IMR-90 (cell line): ENCODE data around the gene SLC38A8. TPM values are rescaled to one million over a fixed set of nuclear protein-coding genes. Genes with fewer than 3 reads are reported as not detected.

ENCODE experiments used
- ATAC-seq: fragments of 200-7000 bp; cut with Tn5 transposase; 2 replicates; pipeline ENCODE4 v1.9.1; 2020; ENCODE audit warnings: low read depth, mild to moderate bottlenecking, moderate library complexity
- BruUV-seq: library from RNA; stranded (reverse); fragments of 400-500 nt; replicated peaks from 2 replicates; lab custom pipeline; 2021; lab: Mats Ljungman, UMichigan
- CTCF ChIA-PET: fragments of 300-600 bp; formaldehyde crosslinking; extraction: SDS; loops from one replicate; lab custom pipeline; 2021; ENCODE audit warnings: antibody characterized with exemption; lab: Yijun Ruan, JAX
- POLR2A ChIA-PET: fragments of 300-600 bp; sonication (Branson Sonifier 250); formaldehyde crosslinking; loops from one replicate; lab custom pipeline; 2022; ENCODE audit warnings: antibody characterized with exemption; ENCODE audit not compliant: unreplicated experiment; lab: Charles Lee
- DNase-seq: peaks from one replicate; pipeline ENCODE4 v3.0.0; 2013
- H2AFZ ChIP-seq: replicated peaks from 2 replicates; pipeline ENCODE3; 2013; ENCODE audit warnings: low read length, mild to moderate bottlenecking; ENCODE audit not compliant: poor library complexity
- H2AK5ac ChIP-seq: 2 replicates; pipeline ENCODE4 v1.6.1; 2013; ENCODE audit warnings: low read depth, low read length, inconsistent platforms
- H2AK9ac ChIP-seq: replicated peaks from 2 replicates; pipeline ENCODE3; 2013; ENCODE audit warnings: mild to moderate bottlenecking, low read depth, low read length, moderate library complexity; ENCODE audit not compliant: poor library complexity
- H2BK120ac ChIP-seq: 2 replicates; pipeline ENCODE4 v1.6.1; 2013; ENCODE audit warnings: low read depth, low read length, inconsistent platforms
- H2BK15ac ChIP-seq: 3 replicates; pipeline ENCODE4 v1.6.1; 2013; ENCODE audit warnings: low read depth, low read length, inconsistent platforms
- H2BK20ac ChIP-seq: 2 replicates; pipeline ENCODE4 v1.6.1; 2013; ENCODE audit warnings: low read depth, mild to moderate bottlenecking, inconsistent platforms, low read length, moderate library complexity
- H2BK5ac ChIP-seq: 2 replicates; pipeline ENCODE4 v1.6.1; 2013; ENCODE audit warnings: mild to moderate bottlenecking, low read depth, low read length, inconsistent platforms; ENCODE audit not compliant: poor library complexity, severe bottlenecking
- H3K14ac ChIP-seq: replicated peaks from 2 replicates; pipeline ENCODE4 v1.6.1; 2013; ENCODE audit warnings: low read depth, low read length, inconsistent platforms
- H3K18ac ChIP-seq: 2 replicates; pipeline ENCODE4 v1.6.1; 2013; ENCODE audit warnings: low read depth, low read length, control low read depth
- H3K23ac ChIP-seq: 2 replicates; pipeline ENCODE4 v1.6.1; 2013; ENCODE audit warnings: low read depth, low read length, inconsistent platforms
- H3K27ac ChIP-seq: 2 replicates; pipeline ENCODE4 v1.5.1; 2013; ENCODE audit warnings: mild to moderate bottlenecking, control low read depth, low read length; ENCODE audit not compliant: insufficient read depth
- H3K27me3 ChIP-seq: 2 replicates; pipeline ENCODE4 v1.6.1; 2013; ENCODE audit warnings: low read length; ENCODE audit not compliant: control insufficient read depth, insufficient read depth
- H3K36me3 ChIP-seq: 2 replicates; pipeline ENCODE4 v1.6.1; 2013; ENCODE audit warnings: low read length, mixed read lengths; ENCODE audit not compliant: control insufficient read depth, insufficient read depth
- H3K4ac ChIP-seq: 2 replicates; pipeline ENCODE4 v1.6.1; 2013; ENCODE audit warnings: low read depth, low read length, inconsistent platforms
- H3K4me1 ChIP-seq: 2 replicates; pipeline ENCODE4 v1.6.1; 2013; ENCODE audit warnings: low read length, mixed read lengths; ENCODE audit not compliant: control insufficient read depth, insufficient read depth
- H3K4me2 ChIP-seq: 2 replicates; pipeline ENCODE4 v1.6.1; 2013; ENCODE audit warnings: low read depth, mild to moderate bottlenecking, control low read depth, low read length, moderate library complexity
- H3K4me3 ChIP-seq: 2 replicates; pipeline ENCODE4 v1.5.1; 2013; ENCODE audit warnings: low read depth, mild to moderate bottlenecking, control low read depth, low read length, moderate library complexity; ENCODE audit not compliant: insufficient read depth
- H3K56ac ChIP-seq: 2 replicates; pipeline ENCODE4 v1.6.1; 2013; ENCODE audit warnings: low read length, inconsistent platforms; ENCODE audit not compliant: insufficient read depth; ENCODE audit errors: extremely low read depth
- H3K79me1 ChIP-seq, 2 experiments: 2 replicates each; pipeline ENCODE4 v1.6.1; 2013; ENCODE audit warnings: low read length in 2 of 2, inconsistent platforms in 1 of 2, low read depth in 1 of 2
- H3K9ac ChIP-seq: 2 replicates; pipeline ENCODE4 v1.6.1; 2013; ENCODE audit warnings: low read depth, low read length, control low read depth
- H3K9me1 ChIP-seq: 2 replicates; pipeline ENCODE4 v1.6.1; 2013; ENCODE audit warnings: low read length, inconsistent platforms; ENCODE audit not compliant: insufficient read depth
- H3K9me3 ChIP-seq: 2 replicates; pipeline ENCODE4 v1.6.1; 2013; ENCODE audit warnings: low read length; ENCODE audit not compliant: control insufficient read depth, insufficient read depth
- H4K20me1 ChIP-seq: 2 replicates; pipeline ENCODE4 v1.6.1; 2013; ENCODE audit warnings: low read length, inconsistent platforms; ENCODE audit not compliant: insufficient read depth
- H4K5ac ChIP-seq: 2 replicates; pipeline ENCODE4 v1.6.1; 2013; ENCODE audit warnings: mild to moderate bottlenecking, low read depth, low read length, control low read depth
- H4K8ac ChIP-seq, 2 experiments: 2 replicates each; pipeline ENCODE4 v1.6.1; 2013; ENCODE audit warnings: low read depth in 2 of 2, low read length in 2 of 2, control low read depth in 1 of 2, inconsistent platforms in 1 of 2
- H4K91ac ChIP-seq: 2 replicates; pipeline ENCODE4 v1.6.1; 2013; ENCODE audit warnings: low read depth, low read length, inconsistent platforms; ENCODE audit not compliant: insufficient read depth
- CHD1 ChIP-seq: IDR thresholded peaks from 2 replicates; pipeline ENCODE4 v1.6.1; 2012; ENCODE audit warnings: low read depth, low read length, improper control_type of control experiment
- MAFK ChIP-seq: IDR thresholded peaks from 2 replicates; pipeline ENCODE4 v1.6.1; 2012; ENCODE audit warnings: low read depth, low read length, improper control_type of control experiment
- NFE2L2 ChIP-seq: fragments of 150-350 bp; IDR thresholded peaks from 2 replicates; pipeline ENCODE4 v1.6.1; 2016; ENCODE audit warnings: low read depth, mild to moderate bottlenecking, low read length
- POLR2A ChIP-seq: IDR thresholded peaks from 2 replicates; pipeline ENCODE4 v1.6.1; 2012; ENCODE audit warnings: mild to moderate bottlenecking, low read depth, low read length
- WGBS, 2 experiments: methylation state at CpG; one replicate each; pipeline versions ENCODE4 v1.1.5 to v1.1.7; 2013; ENCODE audit warnings: missing lambda C conversion rate in 2 of 2; ENCODE audit not compliant: insufficient read length in 1 of 2; ENCODE audit errors: extremely low coverage in 2 of 2; 5-methylcytosine and 5-hydroxymethylcytosine counted together
- dilution Hi-C: fragments of 300-500 bp; cut with HindIII; formaldehyde crosslinking; loops from one replicate; pipeline ENCODE4 v1.14.3; 2018; ENCODE audit warnings: low sequenced_read_pairs; ENCODE audit not compliant: unreplicated experiment
- in situ Hi-C: fragments of 300-500 bp; cut with MboI; formaldehyde crosslinking; loops from 3 replicates; pipeline ENCODE4 v1.14.3; 2019; ENCODE audit warnings: low sequenced_read_pairs, inconsistent platforms, mixed read lengths
- intact Hi-C: fragments of 100-400 bp; cut with micrococcal nuclease; formaldehyde crosslinking; loops from 2 replicates; pipeline ENCODE4 v1.10.0; 2022
- polyA plus RNA-seq, 3 experiments: library from polyadenylated mRNA; depleted of rRNA; stranded (reverse); fragments of >200 nt; gene quantifications; 2 replicates each; pipeline ENCODE4 v1.2.3, GENCODE V29; 2012; ENCODE audit warnings: low replicate concordance in 1 of 3
- total RNA-seq: library from RNA; depleted of rRNA; stranded (reverse); fragments of >200 nt; gene quantifications from 2 replicates; pipeline ENCODE4 v1.2.3, GENCODE V29; 2012
- TF ChIP-seq, protein P1 (sequence below): fragments of 150-350 bp; IDR thresholded peaks from 2 replicates; pipeline ENCODE4 v1.6.1; 2017; ENCODE audit warnings: mild to moderate bottlenecking, antibody characterized with exemption, low read length, low read depth

Gene SLC38A8
- total and polyA plus RNA-seq, 2 of the 4 experiments (the other 2 are of a cell fraction) = not detected

DNA sequence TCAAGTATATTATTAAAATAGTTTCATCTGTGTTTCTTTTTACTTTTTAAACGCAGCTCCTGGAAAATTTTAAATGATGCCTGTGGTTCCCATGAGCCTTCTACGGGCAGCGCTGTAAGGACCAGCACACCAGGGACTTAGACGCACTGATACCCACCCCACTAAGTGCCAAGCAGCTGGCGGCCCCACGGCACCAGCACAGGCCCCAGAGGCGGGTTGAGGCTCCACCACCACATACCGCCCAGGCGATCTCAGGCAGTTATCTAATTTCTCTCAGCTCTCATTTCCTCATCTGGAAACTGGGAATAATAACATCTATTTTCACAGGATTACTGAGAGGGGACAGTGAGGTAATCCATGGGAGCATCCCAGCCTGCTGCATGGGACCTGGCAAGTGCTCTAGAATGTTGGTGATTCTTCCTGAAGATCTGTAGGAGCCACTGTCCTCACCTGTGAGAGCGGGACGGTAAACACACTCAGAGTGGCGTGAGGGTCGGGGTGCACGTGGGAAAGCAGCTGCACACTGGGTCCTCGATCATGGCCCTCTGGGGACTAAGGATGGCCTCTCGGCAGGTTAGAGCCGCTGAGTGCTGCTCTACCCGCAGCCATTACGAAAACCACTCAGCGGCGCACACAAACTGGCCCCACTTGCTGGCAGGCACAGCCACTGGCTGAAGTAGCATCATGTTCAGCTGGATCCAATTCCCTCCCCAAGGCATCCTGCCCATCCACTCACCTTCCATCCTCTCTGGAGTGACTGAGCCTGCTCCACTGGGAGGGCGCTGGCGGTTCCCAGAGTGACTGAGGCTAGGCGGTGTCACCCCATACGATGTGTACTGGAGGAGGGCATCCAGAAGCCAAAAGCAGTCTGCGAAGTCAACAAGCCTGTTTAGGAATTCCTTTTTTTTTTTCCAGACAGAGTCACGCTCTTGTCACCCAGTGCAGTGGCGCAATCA, 17.6 kb upstream of the SLC38A8 start:
- H4K5ac ChIP-seq = no peak overlapping the region
- H3K23ac ChIP-seq = no peak overlapping the region
- in situ Hi-C loops (no loop called here), dilution Hi-C loops (no loop called here), intact Hi-C loops (no loop called here)
- CTCF ChIA-PET = interaction anchor here (0.8 to 1.5 kb wide), 3 partner anchors 16 to 103 kb away, joined by 4 to 6 read pairs (median 4); no protein-coding TSS in a partner anchor
- H4K8ac ChIP-seq = no peak overlapping the region
- H4K20me1 ChIP-seq = 0 out of 2 replicates have a peak, but pooled peaks cover 3% of the 10 kb centered on the region
- ATAC-seq (no peak), DNase-seq (no peak)
- H3K14ac ChIP-seq = no peak overlapping the region
- H3K18ac ChIP-seq = no peak overlapping the region
- H3K9me1 ChIP-seq = no peaks in the 10 kb centered on the region
- no peak overlapping the region for H2BK5ac ChIP-seq
- H3K9me3 ChIP-seq = no peaks in the 10 kb centered on the region
- no TSS peak for BruUV-seq
- no peak overlapping the region for H4K91ac ChIP-seq
- no peak overlapping the region for H3K27ac ChIP-seq
- H3K9ac ChIP-seq = no peak overlapping the region
- H3K36me3 ChIP-seq = peaks cover 48% of the 10 kb centered on the region
- H2BK120ac ChIP-seq = no peak overlapping the region
- no peaks in the 10 kb centered on the region for H3K27me3 ChIP-seq
- peaks cover 1% of the 10 kb centered on the region; the same call in 1 of the 2 replicates for H3K4me1 ChIP-seq
- no peak overlapping the region for H2AFZ ChIP-seq
- POLR2A ChIA-PET = no interaction called here
- no peak overlapping the region for H3K4me3 ChIP-seq
- peaks cover 0 to 4% of the 10 kb centered on the region in 2 experiments; a peak in 1 of 4 replicates for H3K79me1 ChIP-seq
- H3K4ac ChIP-seq = no peak overlapping the region
- H2BK20ac ChIP-seq = no peak overlapping the region
- H3K56ac ChIP-seq = no peak overlapping the region
- no peak for TF ChIP-seq NFE2L2
- TF ChIP-seq, protein P1, sequence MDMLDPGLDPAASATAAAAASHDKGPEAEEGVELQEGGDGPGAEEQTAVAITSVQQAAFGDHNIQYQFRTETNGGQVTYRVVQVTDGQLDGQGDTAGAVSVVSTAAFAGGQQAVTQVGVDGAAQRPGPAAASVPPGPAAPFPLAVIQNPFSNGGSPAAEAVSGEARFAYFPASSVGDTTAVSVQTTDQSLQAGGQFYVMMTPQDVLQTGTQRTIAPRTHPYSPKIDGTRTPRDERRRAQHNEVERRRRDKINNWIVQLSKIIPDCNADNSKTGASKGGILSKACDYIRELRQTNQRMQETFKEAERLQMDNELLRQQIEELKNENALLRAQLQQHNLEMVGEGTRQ = no peak
- no peak for TF ChIP-seq CHD1
- TF ChIP-seq MAFK = no peak
- TF ChIP-seq POLR2A = no peak
- no peak overlapping the region for H2AK9ac ChIP-seq
- H2AK5ac ChIP-seq = no peak overlapping the region
- 100% methylated on average over 8 of the region's 28 CpGs; no CpG with 5 or more reads in 1 of the 2 experiments for WGBS, 2 experiments
- H2BK15ac ChIP-seq = no peak overlapping the region
- no peak overlapping the region for H3K4me2 ChIP-seq
